Stimulated activated naive CD8-positive, alpha-beta T cell treated with anti-CD3 and anti-CD28 coated beads, Interleukin-15, amount 100 ng/mL, for 72 hours (primary cell): ENCODE data around the gene GC.
"Not testable (repeated sequence)": the region's sequence is repeated elsewhere in the genome, so short reads cannot be mapped to it uniquely, and the experiment has no call there.

Source experiments
- ATAC-seq: fragments of 150-1000 bp; cut with Tn5 transposase; 2 replicates; pipeline ENCODE4 v1.10.0; 2021; ENCODE audit warnings: mild to moderate bottlenecking, moderate library complexity
- DNase-seq, 2 donors: peaks; one replicate each; pipeline ENCODE4 v3.0.0; 2021 to 2022
- H3K27ac Mint-ChIP-seq, 2 donors: one replicate each; pipeline ENCODE4 v1.8.0; 2022; ENCODE audit warnings: mild to moderate bottlenecking in 2 of 2, mixed read lengths in 2 of 2, moderate library complexity in 2 of 2
- H3K27me3 Mint-ChIP-seq: one replicate; pipeline ENCODE4 v1.8.0; 2022; ENCODE audit warnings: mixed read lengths
- H3K4me1 Mint-ChIP-seq: one replicate; pipeline ENCODE4 v1.8.0; 2022; ENCODE audit warnings: mild to moderate bottlenecking, mixed read lengths
- H3K4me3 Mint-ChIP-seq, 2 donors: one replicate each; pipeline ENCODE4 v1.8.0; 2022; ENCODE audit warnings: mild to moderate bottlenecking in 2 of 2, mixed read lengths in 2 of 2, moderate library complexity in 1 of 2
- H3K9me3 Mint-ChIP-seq, 2 donors: one replicate each; pipeline ENCODE4 v1.8.0; 2022; ENCODE audit warnings: mixed read lengths in 2 of 2

The GC gene

DNA sequence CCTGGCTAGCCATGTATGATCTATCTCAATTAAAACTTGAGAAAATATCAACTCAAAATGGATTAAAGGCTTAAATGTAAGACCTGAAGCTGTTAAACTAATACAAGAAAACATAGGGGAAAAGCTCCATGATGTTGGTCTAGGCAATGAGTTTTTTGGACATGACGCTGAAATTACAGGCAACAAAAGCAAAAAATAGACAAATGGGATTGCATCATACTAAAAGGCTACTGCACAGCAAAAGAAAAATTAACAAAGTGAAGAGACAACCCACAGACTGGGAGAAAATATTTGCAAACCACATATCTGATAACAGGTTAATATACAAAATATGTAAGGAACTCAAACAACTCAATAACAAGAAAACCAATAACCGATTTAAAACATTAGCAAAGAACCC is 8.4 kb downstream of the GC start:
- Mint-ChIP-seq H3K27me3 (no peaks in the 10 kb centered on the region), H3K4me1 (no peaks in the 10 kb centered on the region), H3K27ac (no peak overlapping the region), H3K4me3 (no peak overlapping the region), H3K9me3 (no peaks in the 10 kb centered on the region)
- no peak for DNase-seq
- no peak for ATAC-seq

DNA sequence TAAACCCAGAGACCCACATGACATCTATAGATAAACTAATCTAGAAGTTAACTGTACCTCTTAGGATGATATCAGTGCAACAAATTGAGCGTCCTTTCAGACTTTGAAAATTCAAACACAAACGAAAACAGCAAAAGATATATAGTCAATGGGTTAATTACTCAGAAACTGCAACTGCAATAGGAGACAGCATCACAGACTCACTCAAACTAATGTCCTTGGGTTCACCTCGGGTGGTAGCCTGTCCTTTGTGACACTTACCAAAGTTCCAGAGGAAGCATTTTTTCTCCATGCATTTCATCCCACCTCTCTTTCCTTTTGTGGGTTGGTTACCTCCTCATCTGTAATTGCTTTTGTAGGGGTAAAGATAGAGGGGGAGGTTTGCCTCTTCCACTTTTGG is 9.7 kb downstream of the GC start:
- Mint-ChIP-seq H3K27me3 (no peaks in the 10 kb centered on the region), H3K4me3 (no peak overlapping the region), H3K27ac (no peak overlapping the region), H3K9me3 (no peaks in the 10 kb centered on the region), H3K4me1 (no peaks in the 10 kb centered on the region)
- ATAC-seq (no peak), DNase-seq (no peak)

DNA sequence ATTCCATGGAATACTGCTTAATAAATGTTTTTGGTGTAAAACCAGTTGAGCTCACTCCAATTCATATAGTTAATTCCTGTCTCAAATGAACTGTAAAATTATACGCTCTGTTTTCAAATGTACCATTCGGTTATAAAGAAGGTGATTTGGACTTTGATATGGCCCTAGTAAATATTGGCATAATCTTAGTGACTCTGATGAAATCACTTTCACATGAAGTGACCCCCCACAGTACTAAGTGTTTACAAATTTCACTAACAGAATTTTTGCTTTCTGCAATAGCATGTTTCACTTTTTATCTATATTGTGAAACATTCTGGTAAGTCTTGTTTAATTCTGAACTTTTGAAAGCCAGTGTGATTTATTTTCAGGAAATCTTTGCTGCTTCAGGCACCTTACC is 10.9 kb downstream of the GC start:
- DNase-seq: no peak
- H3K27me3 Mint-ChIP-seq: no peaks in the 10 kb centered on the region
- no peaks in the 10 kb centered on the region for H3K4me1 Mint-ChIP-seq
- ATAC-seq: no peak
- H3K9me3 Mint-ChIP-seq: no peaks in the 10 kb centered on the region
- no peak overlapping the region for H3K27ac Mint-ChIP-seq
- no peak overlapping the region for H3K4me3 Mint-ChIP-seq

DNA sequence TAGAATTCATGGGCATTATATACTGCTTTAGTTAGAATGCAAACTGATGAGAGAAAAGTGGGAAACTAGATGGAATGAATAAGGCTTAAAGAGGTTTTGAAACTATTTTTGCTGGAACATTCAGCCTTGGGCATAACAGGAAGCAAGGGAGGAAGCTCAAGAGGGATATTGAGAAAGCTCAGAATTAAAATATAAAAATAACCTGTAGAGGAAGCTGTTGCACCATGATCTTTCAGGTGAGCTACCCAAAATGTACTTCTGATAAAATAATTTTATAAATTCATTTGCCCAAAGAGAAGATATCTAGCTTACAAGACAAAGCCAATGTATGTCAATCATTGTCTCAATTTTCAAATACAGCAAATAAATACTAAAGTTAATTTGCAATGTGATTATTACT is 11.3 kb downstream of the GC start:
- Mint-ChIP-seq H3K9me3 (no peaks in the 10 kb centered on the region), H3K4me1 (no peaks in the 10 kb centered on the region), H3K4me3 (no peak overlapping the region), H3K27ac (no peak overlapping the region), H3K27me3 (no peaks in the 10 kb centered on the region)
- ATAC-seq (no peak), DNase-seq (no peak)

DNA sequence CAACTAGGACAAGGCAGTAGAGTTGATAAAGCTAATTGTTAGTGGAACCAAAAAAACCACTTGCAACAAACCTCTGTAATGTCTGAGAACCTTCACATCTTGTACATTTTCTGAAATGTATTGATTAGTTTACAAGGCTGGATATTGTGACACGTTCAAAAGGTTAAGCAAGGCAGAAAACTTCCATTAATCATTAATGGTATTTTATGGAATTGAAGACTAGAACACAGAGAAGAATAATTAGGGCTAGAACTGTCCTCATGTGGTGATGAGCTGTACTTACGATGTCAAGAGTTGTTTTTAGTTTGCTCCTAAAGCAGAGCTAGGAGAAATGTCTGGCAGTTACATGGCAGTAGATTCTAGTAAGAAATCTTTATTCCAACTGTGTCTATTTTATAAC is 12.3 kb downstream of the GC start:
- Mint-ChIP-seq H3K27me3 (no peaks in the 10 kb centered on the region), H3K4me1 (no peaks in the 10 kb centered on the region), H3K27ac (no peak overlapping the region), H3K4me3 (no peak overlapping the region), H3K9me3 (no peaks in the 10 kb centered on the region)
- DNase-seq (no peak), ATAC-seq (no peak)

DNA sequence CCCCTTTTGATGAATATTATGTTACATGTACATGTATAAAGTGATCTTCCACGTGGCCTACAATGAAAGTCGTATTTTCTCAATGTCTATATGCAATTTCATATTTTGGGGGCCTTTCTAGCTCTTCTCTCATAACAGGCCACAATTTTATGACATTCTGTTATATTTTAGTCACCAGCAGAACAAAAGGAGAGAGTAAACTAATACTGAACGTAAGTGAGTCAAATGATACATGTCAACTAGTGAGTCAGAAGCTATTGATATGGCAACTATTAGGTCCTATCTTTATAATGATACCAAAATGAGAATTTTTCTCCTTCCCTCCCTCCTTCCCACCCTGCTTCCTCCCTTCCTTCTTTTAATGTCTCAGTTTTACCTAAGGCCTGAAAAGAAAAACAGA is 14.4 kb downstream of the GC start:
- no peak for DNase-seq
- Mint-ChIP-seq H3K4me3 (no peak overlapping the region), H3K27me3 (no peaks in the 10 kb centered on the region), H3K4me1 (no peaks in the 10 kb centered on the region), H3K9me3 (no peaks in the 10 kb centered on the region), H3K27ac (no peak overlapping the region)
- ATAC-seq: no peak

DNA sequence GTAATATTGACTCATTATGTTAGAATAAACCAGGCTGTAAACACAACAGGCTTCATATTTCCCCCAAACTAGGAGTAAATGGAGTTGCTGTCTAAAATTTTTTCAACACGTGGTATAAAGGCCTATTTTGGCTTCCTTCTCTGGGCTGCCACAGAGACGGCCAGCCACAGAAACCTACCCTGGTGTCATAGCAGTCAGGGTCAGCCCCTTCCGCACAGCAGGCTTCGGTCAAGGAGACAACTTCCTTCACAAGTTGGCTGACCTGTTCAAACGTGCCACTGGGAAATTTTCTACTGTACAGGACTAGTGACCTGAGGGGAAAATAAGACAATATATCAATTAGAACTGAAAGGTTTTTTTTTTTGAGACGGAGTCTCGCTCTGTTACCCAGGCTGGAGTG is 15.8 kb downstream of the GC start:
- no peak for DNase-seq
- H3K4me1 Mint-ChIP-seq: no peaks in the 10 kb centered on the region
- ATAC-seq: no peak
- no peak overlapping the region for H3K27ac Mint-ChIP-seq
- H3K27me3 Mint-ChIP-seq: no peaks in the 10 kb centered on the region
- H3K4me3 Mint-ChIP-seq: no peak overlapping the region
- no peaks in the 10 kb centered on the region for H3K9me3 Mint-ChIP-seq

DNA sequence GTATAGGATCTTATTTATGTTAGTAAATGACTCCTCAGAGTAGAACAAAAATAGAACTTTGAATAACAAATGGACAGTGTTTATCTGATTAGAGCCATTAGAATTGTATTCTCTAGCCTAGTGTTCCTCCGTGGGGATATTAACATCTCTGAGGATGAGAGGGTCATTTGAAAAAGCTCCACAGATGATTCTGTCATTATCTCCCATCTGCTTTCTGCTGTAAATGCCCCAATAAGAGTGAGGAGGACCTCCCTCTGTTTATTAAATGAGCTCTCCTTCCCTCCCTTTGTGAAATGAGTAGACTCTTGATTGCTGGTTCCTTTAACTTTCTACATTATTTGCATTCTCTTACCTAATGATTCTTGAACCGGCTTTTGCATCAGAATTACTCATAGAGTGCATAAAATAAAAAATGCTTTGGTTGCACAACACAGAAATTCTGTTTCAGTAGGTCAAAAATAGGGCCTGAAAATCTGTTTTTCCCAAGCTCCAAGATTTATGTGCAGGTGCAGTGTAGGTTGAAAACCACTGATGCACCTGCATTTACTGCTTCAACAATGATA is 18.0 kb downstream of the GC start:
- ATAC-seq (no peak), DNase-seq (no peak)
- H3K4me3 Mint-ChIP-seq: no peak overlapping the region
- H3K27me3 Mint-ChIP-seq: peaks cover 6% of the 10 kb centered on the region
- no peak overlapping the region for H3K27ac Mint-ChIP-seq
- peaks cover 4 to 5% of the 10 kb centered on the region in 2 donors for H3K9me3 Mint-ChIP-seq
- no peaks in the 10 kb centered on the region for H3K4me1 Mint-ChIP-seq

DNA sequence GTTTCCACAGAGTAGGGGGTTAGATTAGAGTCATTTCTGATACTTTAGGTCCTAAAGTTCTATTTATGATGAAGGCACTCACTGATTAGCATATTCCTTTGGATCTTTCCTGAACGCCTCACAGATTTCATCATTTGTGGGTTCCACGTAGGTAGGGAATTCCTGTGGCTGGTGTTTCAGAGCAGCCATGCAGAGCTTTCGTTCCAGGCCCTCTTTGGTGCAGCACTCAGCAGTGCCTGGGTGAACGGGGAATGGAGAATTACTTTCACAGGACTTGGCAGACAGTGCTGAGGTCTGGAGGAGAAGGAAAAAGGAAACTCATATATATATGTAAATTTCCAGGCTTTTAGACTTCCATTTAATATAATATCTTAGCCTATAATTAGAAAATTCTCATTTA is 18.5 kb downstream of the GC start:
- no peak overlapping the region for H3K27ac Mint-ChIP-seq
- DNase-seq (no peak), ATAC-seq (no peak)
- no peaks in the 10 kb centered on the region for H3K4me1 Mint-ChIP-seq
- no peak overlapping the region for H3K4me3 Mint-ChIP-seq
- H3K9me3 Mint-ChIP-seq: peaks cover 5 to 6% of the 10 kb centered on the region in 2 donors
- H3K27me3 Mint-ChIP-seq: peaks cover 8% of the 10 kb centered on the region

DNA sequence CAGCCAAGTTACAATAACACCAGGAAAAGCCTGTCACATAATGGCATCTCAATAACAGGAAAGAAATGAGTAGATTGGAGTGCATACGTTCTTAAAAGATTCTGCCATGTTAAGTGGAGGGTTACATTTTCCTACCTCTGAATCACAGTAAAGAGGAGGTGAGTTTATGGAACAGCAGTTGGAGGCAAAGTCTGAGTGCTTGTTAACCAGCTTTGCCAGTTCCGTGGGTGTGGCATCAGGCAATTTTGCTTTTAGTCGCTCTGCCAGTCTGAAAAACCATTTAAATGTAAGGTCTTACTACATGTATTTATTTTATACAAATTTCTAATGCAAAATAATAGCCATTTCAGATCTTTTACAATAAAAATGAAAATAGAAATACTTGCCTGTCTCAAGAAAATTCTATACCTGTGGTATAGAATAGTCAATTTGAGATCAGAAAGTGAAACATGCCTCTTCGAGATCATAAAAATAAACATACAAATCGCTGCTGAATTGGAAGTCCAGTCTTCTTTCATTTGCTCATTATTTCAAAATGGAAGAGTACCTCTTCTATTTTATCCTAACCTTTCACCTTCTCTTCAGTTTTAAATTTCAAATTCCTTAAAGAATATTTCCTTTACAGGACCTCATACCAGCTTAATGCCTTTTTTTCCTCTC is 31.4 kb downstream of the GC start:
- ATAC-seq (no peak), DNase-seq (no peak)
- no peak overlapping the region for H3K4me3 Mint-ChIP-seq
- no peaks in the 10 kb centered on the region for H3K4me1 Mint-ChIP-seq
- no peak overlapping the region for H3K27ac Mint-ChIP-seq
- peaks cover 7% of the 10 kb centered on the region for H3K27me3 Mint-ChIP-seq
- H3K9me3 Mint-ChIP-seq: no peaks in the 10 kb centered on the region

DNA sequence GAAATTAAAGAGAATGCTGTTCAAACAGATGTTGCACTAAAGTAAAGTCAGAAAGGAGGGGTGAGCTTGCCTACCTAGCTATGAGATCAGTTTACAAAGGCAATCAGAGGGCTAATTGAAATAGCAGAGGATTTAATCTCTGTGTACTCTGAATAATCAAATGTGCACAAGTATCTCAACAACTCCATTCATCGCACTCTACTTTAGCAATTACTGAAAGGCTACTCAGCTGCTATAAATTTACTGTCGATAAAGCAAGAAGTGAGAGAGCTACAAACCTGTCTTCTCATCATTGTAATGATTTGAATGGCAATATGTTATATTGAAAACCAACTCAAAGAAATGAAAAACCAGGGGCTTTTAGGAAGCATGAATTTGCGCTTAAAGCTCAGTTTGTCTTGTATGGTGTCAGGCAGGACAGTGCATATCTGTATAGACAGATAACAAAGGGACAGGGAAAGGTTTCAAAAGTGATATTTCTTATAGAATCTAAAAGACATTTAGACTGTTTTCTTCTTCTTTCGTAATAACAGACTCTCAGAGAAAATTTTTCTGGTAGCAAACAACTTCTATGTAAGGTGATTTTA is 34.8 kb downstream of the GC start:
- Mint-ChIP-seq H3K27me3 (peaks cover 7% of the 10 kb centered on the region), H3K27ac (no peak overlapping the region), H3K4me3 (no peak overlapping the region), H3K9me3 (no peaks in the 10 kb centered on the region), H3K4me1 (no peaks in the 10 kb centered on the region)
- DNase-seq (no peak), ATAC-seq (no peak)

DNA sequence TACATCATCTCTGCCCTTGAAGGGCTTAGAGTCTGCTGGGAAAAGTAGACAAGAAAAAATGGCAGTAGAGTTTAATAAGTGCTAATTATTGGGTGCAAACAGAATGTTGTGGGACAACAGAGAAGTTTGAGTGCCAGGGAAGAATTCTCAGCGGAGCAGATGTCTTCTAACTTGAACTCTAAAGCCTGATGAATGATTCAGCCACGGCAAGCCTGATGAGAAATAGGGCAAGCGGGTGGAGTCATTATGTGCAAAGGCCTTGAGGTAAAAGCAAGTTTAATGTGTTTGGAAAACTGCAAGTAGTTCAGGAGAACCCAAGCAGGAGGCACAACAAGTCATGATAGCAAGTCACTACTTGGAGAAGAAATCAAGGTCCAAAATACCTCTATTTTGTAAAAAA is 37.5 kb downstream of the GC start:
- no peaks in the 10 kb centered on the region for H3K27me3 Mint-ChIP-seq
- no peak for DNase-seq
- no peak overlapping the region for H3K4me3 Mint-ChIP-seq
- no peaks in the 10 kb centered on the region for H3K9me3 Mint-ChIP-seq
- ATAC-seq: no peak
- no peaks in the 10 kb centered on the region for H3K4me1 Mint-ChIP-seq
- no peak overlapping the region for H3K27ac Mint-ChIP-seq

DNA sequence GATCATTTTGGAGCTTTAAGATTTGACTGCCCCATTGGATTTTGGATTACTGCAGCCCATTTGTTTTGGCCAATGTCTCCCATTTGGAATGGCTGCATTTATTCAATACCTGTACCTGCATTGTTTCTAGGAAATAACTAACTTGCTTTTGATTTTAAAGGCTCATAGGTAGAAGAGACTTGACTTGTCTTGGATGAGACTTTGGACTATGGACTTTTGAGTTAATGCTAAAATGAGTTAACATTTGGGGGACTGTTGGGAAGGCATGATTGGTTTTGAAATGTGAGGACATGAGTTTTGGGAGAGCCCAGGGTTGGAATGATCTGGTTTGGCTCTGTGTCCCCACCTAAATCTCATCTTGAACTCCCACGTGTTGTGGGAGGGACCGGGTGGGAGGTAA is 45.1 kb downstream of the GC start:
- ATAC-seq, H3K27ac Mint-ChIP-seq, H3K27me3 Mint-ChIP-seq, H3K4me3 Mint-ChIP-seq, DNase-seq, H3K4me1 Mint-ChIP-seq: not testable (repeated sequence)
- H3K9me3 Mint-ChIP-seq: peaks cover 0 to 17% of the 10 kb centered on the region in 2 donors

DNA sequence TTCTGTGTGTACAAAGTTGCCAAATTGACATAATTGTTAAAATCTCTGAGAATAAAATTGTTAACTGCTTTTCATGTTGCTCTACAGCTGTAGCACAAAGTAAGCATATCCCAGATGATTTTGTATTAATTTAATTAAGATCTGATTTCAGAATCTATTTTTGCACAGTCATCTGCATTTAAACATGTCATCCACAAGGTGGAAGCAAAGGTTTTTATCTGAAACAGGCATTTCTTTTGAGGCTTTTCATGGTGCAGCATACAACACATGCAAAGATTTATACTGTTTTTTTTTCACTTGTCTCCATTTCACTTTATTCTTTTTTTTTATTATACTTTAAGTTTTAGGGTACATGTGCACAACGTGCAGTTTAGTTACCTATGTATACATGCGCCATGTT is 51.2 kb downstream of the GC start:
- DNase-seq (no peak), ATAC-seq (no peak)
- no peak overlapping the region for H3K27ac Mint-ChIP-seq
- peaks cover 0 to 6% of the 10 kb centered on the region in 2 donors for H3K9me3 Mint-ChIP-seq
- H3K4me1 Mint-ChIP-seq: no peaks in the 10 kb centered on the region
- no peaks in the 10 kb centered on the region for H3K27me3 Mint-ChIP-seq
- no peak overlapping the region for H3K4me3 Mint-ChIP-seq

DNA sequence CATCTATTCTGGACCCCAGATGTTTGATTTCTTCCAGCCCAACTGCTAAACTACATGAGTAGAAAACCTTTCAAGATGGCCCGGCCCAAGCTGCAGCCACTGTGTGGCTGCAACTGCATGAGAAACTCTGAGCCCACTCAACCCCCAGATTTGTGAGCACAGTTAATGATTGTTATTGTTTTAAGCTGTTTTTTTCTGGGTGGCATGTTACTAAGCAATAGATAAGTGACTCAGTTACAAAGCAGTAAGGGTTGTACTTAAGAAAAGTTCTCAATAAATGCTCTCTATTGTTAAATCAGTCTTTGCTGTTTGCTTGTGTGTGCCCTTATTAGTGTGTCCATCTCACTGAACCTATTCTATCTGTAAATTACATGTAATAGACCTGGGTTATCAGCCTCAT is 51.8 kb downstream of the GC start:
- Mint-ChIP-seq H3K9me3 (peaks cover 0 to 2% of the 10 kb centered on the region in 2 donors), H3K27ac (no peak overlapping the region)

DNA sequence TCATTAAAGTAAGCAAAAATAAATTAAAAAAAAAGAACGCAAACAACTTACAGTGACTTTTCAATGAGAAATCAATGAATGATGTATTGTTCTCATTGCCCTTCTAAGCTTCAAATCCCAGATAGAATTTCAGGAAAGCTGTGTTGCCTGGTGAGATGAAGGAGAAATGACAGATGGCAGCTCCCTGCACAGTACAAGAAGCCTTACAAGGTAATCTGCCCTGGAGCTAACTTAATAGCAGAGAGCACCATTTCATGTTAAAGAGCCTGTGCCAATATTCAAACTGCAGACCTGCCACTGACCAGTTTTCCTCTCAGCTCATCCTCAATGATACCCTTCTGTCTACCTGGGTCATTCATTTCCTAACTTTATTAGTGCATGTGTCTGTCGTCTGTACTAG is 54.0 kb downstream of the GC start:
- no peaks in the 10 kb centered on the region for H3K9me3 Mint-ChIP-seq
- no peak overlapping the region for H3K4me3 Mint-ChIP-seq
- no peak for ATAC-seq
- H3K4me1 Mint-ChIP-seq: no peaks in the 10 kb centered on the region
- DNase-seq: no peak
- no peaks in the 10 kb centered on the region for H3K27me3 Mint-ChIP-seq
- H3K27ac Mint-ChIP-seq: no peak overlapping the region

More for the DNA sequence above, 51.8 kb downstream of the GC start:
- no peaks in the 10 kb centered on the region for H3K4me1 Mint-ChIP-seq
- no peak overlapping the region for H3K4me3 Mint-ChIP-seq
- H3K27me3 Mint-ChIP-seq: no peaks in the 10 kb centered on the region
- no peak for DNase-seq
- no peak for ATAC-seq
